Esophagus muscularis mucosa (tissue), 4 donors: Measurements from ENCODE around the gene AGAP1. TPM values are rescaled to one million over a fixed set of nuclear protein-coding genes. Genes with fewer than 3 reads are reported as not detected.

ENCODE experiments used
- DNase-seq: peaks from one replicate; pipeline ENCODE4 v3.0.0-alpha.2; 2017; ENCODE audit errors: extremely low spot score
- H3K27ac ChIP-seq, 4 donors: fragments of 200-600 bp; sonication (generic); replicated peaks in 1 of 4; 1 replicate in 3 of 4; 2 replicates in 1 of 4; pipeline ENCODE4 v1.5.1; 2016 to 2019; ENCODE audit warnings: mild to moderate bottlenecking in 1 of 4
- H3K27me3 ChIP-seq, 4 donors: fragments of 200-600 bp; sonication (generic); one replicate each; pipeline versions ENCODE4 v1.5.1 to v1.6.0; 2016 to 2019
- H3K36me3 ChIP-seq, 4 donors: fragments of 200-600 bp; sonication (generic); one replicate each; pipeline ENCODE4 v1.5.1; 2016 to 2019
- H3K4me1 ChIP-seq, 4 donors: fragments of 200-600 bp; sonication (generic); one replicate each; pipeline ENCODE4 v1.5.1; 2016 to 2019
- H3K4me3 ChIP-seq, 4 donors: fragments of 200-600 bp; sonication (generic); 1 replicate in 2 of 4; 2 replicates in 2 of 4; pipeline ENCODE4 v1.5.1; 2016 to 2019; ENCODE audit warnings: mild to moderate bottlenecking in 4 of 4, moderate library complexity in 1 of 4
- H3K9me3 ChIP-seq, 4 donors: fragments of 200-600 bp; sonication (generic); 1 replicate in 3 of 4; 2 replicates in 1 of 4; pipeline ENCODE4 v1.5.1; 2016 to 2019
- EP300 ChIP-seq: sonication (generic); formaldehyde crosslinking; IDR thresholded peaks from one replicate; pipeline ENCODE4 v1.6.1; 2017; ENCODE audit warnings: antibody characterized with exemption
- POLR2A ChIP-seq: fragments of 450-650 bp; IDR thresholded peaks from one replicate; pipeline ENCODE4 v1.6.1; 2017; ENCODE audit warnings: antibody characterized with exemption, moderate library complexity, mild to moderate bottlenecking, low read depth
- POLR2AphosphoS5 ChIP-seq, 2 donors: sonication (generic); formaldehyde crosslinking; IDR thresholded peaks; one replicate each; pipeline ENCODE4 v1.6.1; 2017; ENCODE audit warnings: antibody characterized with exemption in 2 of 2
- WGBS: methylation state at CpG from one replicate; pipeline ENCODE4 v1.1.5; 2018; 5-methylcytosine and 5-hydroxymethylcytosine counted together
- intact Hi-C: fragments of 100-400 bp; cut with DNase I; formaldehyde crosslinking; loops from one replicate; pipeline ENCODE4 v1.15.1; 2023
- total RNA-seq, 4 donors: library from RNA; depleted of rRNA; stranded (reverse); fragments of >200 nt; gene quantifications; one replicate each; pipeline versions ENCODE4 v1.1.0 to v1.2.1, GENCODE V29; 2016
- TF ChIP-seq, protein P1 (sequence below), 3 experiments: fragments of 200-600 bp in 2 of 3; fragments of 450-650 bp in 1 of 3; sonication (generic) in 2 of 3; IDR thresholded peaks; one replicate each; pipeline ENCODE4 v1.5.1; 2017 to 2019; ENCODE audit warnings: antibody characterized with exemption in 3 of 3, mild to moderate bottlenecking in 2 of 3, moderate library complexity in 1 of 3

Gene AGAP1
- total RNA-seq, 4 donors from 2014 or later: 37.9 to 62.4 (median 47.2) TPM

- intact Hi-C loops: no loop called here
- WGBS: 35% methylated on average over 3 of the region's 3 CpGs
- no peak for TF ChIP-seq POLR2AphosphoS5 (IDR thresholded peaks at IDR 0.05)
- TF ChIP-seq, protein P1, sequence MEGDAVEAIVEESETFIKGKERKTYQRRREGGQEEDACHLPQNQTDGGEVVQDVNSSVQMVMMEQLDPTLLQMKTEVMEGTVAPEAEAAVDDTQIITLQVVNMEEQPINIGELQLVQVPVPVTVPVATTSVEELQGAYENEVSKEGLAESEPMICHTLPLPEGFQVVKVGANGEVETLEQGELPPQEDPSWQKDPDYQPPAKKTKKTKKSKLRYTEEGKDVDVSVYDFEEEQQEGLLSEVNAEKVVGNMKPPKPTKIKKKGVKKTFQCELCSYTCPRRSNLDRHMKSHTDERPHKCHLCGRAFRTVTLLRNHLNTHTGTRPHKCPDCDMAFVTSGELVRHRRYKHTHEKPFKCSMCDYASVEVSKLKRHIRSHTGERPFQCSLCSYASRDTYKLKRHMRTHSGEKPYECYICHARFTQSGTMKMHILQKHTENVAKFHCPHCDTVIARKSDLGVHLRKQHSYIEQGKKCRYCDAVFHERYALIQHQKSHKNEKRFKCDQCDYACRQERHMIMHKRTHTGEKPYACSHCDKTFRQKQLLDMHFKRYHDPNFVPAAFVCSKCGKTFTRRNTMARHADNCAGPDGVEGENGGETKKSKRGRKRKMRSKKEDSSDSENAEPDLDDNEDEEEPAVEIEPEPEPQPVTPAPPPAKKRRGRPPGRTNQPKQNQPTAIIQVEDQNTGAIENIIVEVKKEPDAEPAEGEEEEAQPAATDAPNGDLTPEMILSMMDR (IDR thresholded peaks at IDR 0.05): no peak
- no peak for TF ChIP-seq POLR2A
- TF ChIP-seq EP300: no peak
These were observed 154.0 kb downstream of the AGAP1 start for GRCh38 chr2:235647877-235648276.

DNA sequence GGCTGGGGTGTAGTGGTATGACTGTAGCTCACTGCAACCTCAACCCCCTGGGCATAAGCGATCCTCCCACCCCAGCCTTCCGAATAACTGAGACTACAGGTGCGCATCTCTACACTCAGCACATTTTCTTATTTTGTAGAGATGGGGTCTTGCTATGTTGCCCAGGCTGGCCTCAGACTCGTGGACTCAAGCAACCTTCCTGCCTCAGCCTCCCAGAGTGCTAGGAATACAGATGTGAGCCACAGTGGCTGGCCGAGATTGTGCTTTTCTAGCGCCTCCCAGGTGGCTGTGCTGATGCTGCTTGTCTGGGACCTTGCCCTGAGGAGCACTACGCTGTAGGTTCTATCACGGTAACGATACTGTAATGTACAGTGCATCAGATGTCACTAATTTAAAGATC is 155.6 kb downstream of the AGAP1 start:
- no peak overlapping the region for H3K4me3 ChIP-seq
- 82% methylated on average over 9 of the region's 9 CpGs for WGBS
- DNase-seq: no peak
- H3K9me3 ChIP-seq: no peaks in the 10 kb centered on the region
- no peak overlapping the region for H3K27ac ChIP-seq
- H3K36me3 ChIP-seq: no peaks in the 10 kb centered on the region
- intact Hi-C loops: no loop called here
- TF ChIP-seq POLR2AphosphoS5 (IDR thresholded peaks at IDR 0.05): no peak
- TF ChIP-seq EP300: no peak
- TF ChIP-seq, protein P1 (IDR thresholded peaks at IDR 0.05): no peak
- no peak for TF ChIP-seq POLR2A
- no peaks in the 10 kb centered on the region for H3K27me3 ChIP-seq
- peaks cover 9 to 38% (median 15%) of the 10 kb centered on the region in 4 donors for H3K4me1 ChIP-seq

More at GRCh38 chr2:235647877-235648276, 154.0 kb downstream of the AGAP1 start:
- H3K4me3 ChIP-seq: no peak overlapping the region
- no peaks in the 10 kb centered on the region for H3K27me3 ChIP-seq
- no peaks in the 10 kb centered on the region for H3K36me3 ChIP-seq
- DNase-seq: no peak
- H3K9me3 ChIP-seq: no peaks in the 10 kb centered on the region
- H3K27ac ChIP-seq: no peak overlapping the region
- peaks cover 11 to 50% (median 21%) of the 10 kb centered on the region in 4 donors for H3K4me1 ChIP-seq

DNA sequence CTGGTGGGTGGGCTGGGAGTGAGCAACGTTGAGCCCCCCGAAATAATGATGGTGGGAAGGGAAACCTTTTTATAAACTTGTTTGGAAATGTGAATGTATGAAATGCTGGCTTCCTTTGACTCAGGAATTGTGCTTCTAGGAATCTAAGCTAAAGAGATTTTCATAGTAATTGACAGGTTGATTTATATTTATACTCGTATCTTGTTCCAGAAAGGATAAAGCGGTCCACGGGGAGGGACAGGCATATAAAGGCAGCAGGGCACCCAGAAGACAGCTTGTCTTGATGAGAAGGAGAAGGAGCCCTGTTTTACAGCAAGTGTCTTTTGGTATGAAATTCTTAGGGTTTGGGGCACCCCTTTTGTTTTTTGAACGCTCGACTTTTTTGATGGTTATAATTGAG is 157.8 kb downstream of the AGAP1 start:
- H3K27ac ChIP-seq: no peak overlapping the region
- DNase-seq: no peak
- peaks cover 9 to 30% (median 13%) of the 10 kb centered on the region in 4 donors for H3K4me1 ChIP-seq
- no peak overlapping the region for H3K4me3 ChIP-seq
- no peaks in the 10 kb centered on the region for H3K36me3 ChIP-seq
- 84% methylated on average over 7 of the region's 7 CpGs for WGBS
- intact Hi-C loops: no loop called here
- no peaks in the 10 kb centered on the region for H3K9me3 ChIP-seq
- TF ChIP-seq, protein P1 (IDR thresholded peaks at IDR 0.05): no peak
- no peak for TF ChIP-seq POLR2A
- TF ChIP-seq POLR2AphosphoS5 (IDR thresholded peaks at IDR 0.05): no peak
- no peak for TF ChIP-seq EP300
- H3K27me3 ChIP-seq: no peaks in the 10 kb centered on the region

- DNase-seq: no peak
- H3K27me3 ChIP-seq: no peaks in the 10 kb centered on the region
- TF ChIP-seq EP300: no peak
- TF ChIP-seq, protein P1 (IDR thresholded peaks at IDR 0.05): no peak
- TF ChIP-seq POLR2A: no peak
- no peak for TF ChIP-seq POLR2AphosphoS5 (IDR thresholded peaks at IDR 0.05)
- no peaks in the 10 kb centered on the region for H3K36me3 ChIP-seq
- intact Hi-C loops: no loop called here
- no peak overlapping the region for H3K27ac ChIP-seq
- WGBS: 77% methylated on average over 9 of the region's 9 CpGs
- H3K9me3 ChIP-seq: no peaks in the 10 kb centered on the region
- H3K4me3 ChIP-seq: no peak overlapping the region
- peaks cover 11 to 37% (median 25%) of the 10 kb centered on the region in 4 donors for H3K4me1 ChIP-seq
These were observed 160.4 kb downstream of the AGAP1 start for GRCh38 chr2:235654103-235654813.
